Measurements from ENCODE around the gene LAMA2.

DNA sequence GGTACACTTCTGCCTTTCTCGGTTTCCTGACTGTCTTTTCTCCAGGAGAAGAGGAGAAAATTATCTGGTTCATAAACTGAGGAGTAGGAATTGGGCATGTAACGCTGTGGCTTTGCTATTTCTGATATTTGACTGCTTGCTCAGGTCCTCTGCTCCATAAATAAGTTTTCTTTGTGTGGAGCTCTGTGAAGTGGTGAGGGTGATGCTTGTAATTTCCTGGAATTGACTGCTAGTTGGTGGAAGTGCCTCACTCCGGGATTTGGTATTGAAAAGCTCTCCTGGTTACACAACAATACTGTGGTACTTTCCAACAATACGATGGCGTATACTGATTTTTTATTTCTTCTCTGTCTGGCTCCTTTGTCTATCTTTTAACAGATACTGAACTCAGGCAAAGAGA, 25.1 kb upstream of the LAMA2 start:
- TF ChIP-seq POLR2A (IDR thresholded peaks at IDR 0.05; ENCODE audit: low read length) = no peak
- no peak for TF ChIP-seq GATA1 (IDR thresholded peaks at IDR 0.05; ENCODE audit: low read depth, low read length)

Data from erythroblast (primary cell).